ENCODE measurements around the gene SYNCRIP. TPM values are rescaled to one million over a fixed set of nuclear protein-coding genes. Genes with fewer than 3 reads are reported as not detected.

Gene SYNCRIP
- total and polyA plus RNA-seq, 4 donors: 27.8 to 41.7 (median 30.4) TPM

GRCh38 chr6:85644279-85644762 is 1.6 kb upstream of the SYNCRIP start:
- DNase-seq (ENCODE audit: low spot score): no peak
- H3K36me3 ChIP-seq (ENCODE audit: control insufficient read depth in 4 of 4, insufficient read depth in 3 of 4, low read depth in 1 of 4, low read length in 3 of 4): peaks cover 0 to 5% (median 3%) of the 10 kb centered on the region in 4 donors
- WGBS: 0% methylated on average over 5 of the region's 5 CpGs
- no peaks in the 10 kb centered on the region for H3K27me3 ChIP-seq (ENCODE audit: control insufficient read depth in 4 of 4, insufficient read depth in 4 of 4, low read length in 3 of 4)
- H3K4me3 ChIP-seq (ENCODE audit: low read depth in 1 of 3, low read length in 3 of 3): peak overlapping the region; percentile 79 to 85 (median 82)
- peak overlapping the region; percentile 98 to 100 for H3K27ac ChIP-seq (ENCODE audit: low read depth in 1 of 2, low read length in 2 of 2)
- no peaks in the 10 kb centered on the region for H3K9me3 ChIP-seq (ENCODE audit: control insufficient read depth in 4 of 4, low read length in 3 of 4)
- H3K4me1 ChIP-seq (ENCODE audit: control insufficient read depth in 4 of 4, insufficient read depth in 4 of 4, low read length in 3 of 4): peaks cover 1 to 18% (median 11%) of the 10 kb centered on the region in 4 donors
- H3K9ac ChIP-seq (ENCODE audit: low read depth in 1 of 2, low read length in 2 of 2): peak overlapping the region; percentile 69 to 91
- TF ChIP-seq ZBTB33 (IDR thresholded peaks at IDR 0.05) (no peak), JUND (IDR thresholded peaks at IDR 0.05) (no peak), ATF3 (IDR thresholded peaks at IDR 0.05) (no peak), MAX (IDR thresholded peaks at IDR 0.05) (no peak), YY1 (IDR thresholded peaks at IDR 0.05) (no peak), REST (IDR thresholded peaks at IDR 0.05) (peak; percentile 3), FOXA2 (IDR thresholded peaks at IDR 0.05) (no peak), HNF4A (conservative IDR thresholded peaks at IDR 0.05) (no peak), RAD21 (IDR thresholded peaks at IDR 0.05) (no peak), CTCF (IDR thresholded peaks at IDR 0.05; ENCODE audit: low read depth, low read length, missing input control) (no peak), NR2F2 (IDR thresholded peaks at IDR 0.05) (no peak), TAF1 (conservative IDR thresholded peaks at IDR 0.05) (peak; percentile 10), RXRA (IDR thresholded peaks at IDR 0.05) (no peak), GABPA (IDR thresholded peaks at IDR 0.05 in 1 of 2, conservative IDR thresholded peaks at IDR 0.05 in 1 of 2) (no peak), FOXA1 (IDR thresholded peaks at IDR 0.05) (no peak), EGR1 (IDR thresholded peaks at IDR 0.05; ENCODE audit: low read depth in 2 of 2) (no peak), HNF4G (IDR thresholded peaks at IDR 0.05) (no peak)

Measured in liver (tissue), 9 donors.